HepG2 (cell line): ENCODE measurements around the gene FAM43B. TPM values are rescaled to one million over a fixed set of nuclear protein-coding genes. Genes with fewer than 3 reads are reported as not detected.
A peak's percentile ranks its signal among the peaks of the same experiment; 100 is the strongest.

ENCODE experiments used
- ATAC-seq: fragments of 200-7000 bp; cut with Tn5 transposase; 3 replicates; pipeline ENCODE4 v1.9.1; 2020; ENCODE audit warnings: mild to moderate bottlenecking, moderate library complexity
- BruUV-seq: library from RNA; stranded (reverse); fragments of 400-500 nt; replicated peaks from 2 replicates; lab custom pipeline; 2021; lab: Mats Ljungman, UMichigan
- CTCF ChIA-PET: fragments of 300-600 bp; formaldehyde crosslinking; extraction: SDS; loops from one replicate; lab custom pipeline; 2021; ENCODE audit warnings: low total read pairs, inconsistent platforms, low intra/inter-chr PET ratio; lab: Yijun Ruan, JAX
- POLR2A ChIA-PET: fragments of 350-600 bp; sonication (Branson Sonifier 250); formaldehyde crosslinking; loops from one replicate; lab custom pipeline; 2020; ENCODE audit warnings: antibody characterized with exemption, inconsistent platforms; lab: Yijun Ruan, JAX
- DNase-seq: peaks from one replicate; pipeline ENCODE4 v3.0.0-alpha.2; 2015; ENCODE audit warnings: low spot score
- FAIRE-seq: peaks from 3 replicates; lab custom pipeline; 2011; peaks lifted over from hg19 to GRCh38; lab: Jason Lieb, UNC
- H2AFZ ChIP-seq: one replicate; pipeline ENCODE4 v1.6.1; 2011; ENCODE audit warnings: low read length, inconsistent platforms
- H3K27ac ChIP-seq: fragments of 300-600 bp; 3 replicates; pipeline ENCODE4 v1.8.0; 2011; ENCODE audit warnings: mixed run types, mild to moderate bottlenecking, mixed read lengths, low read length, inconsistent platforms; ENCODE audit not compliant: insufficient read depth; ENCODE audit errors: extremely low read length
- H3K27me3 ChIP-seq, 2 experiments: fragments of 200-600 bp in 1 of 2; 2 replicates in 1 of 2; 3 replicates in 1 of 2; pipeline versions ENCODE4 v1.6.0 to v1.8.0; 2011; ENCODE audit warnings: low read length in 2 of 2, mild to moderate bottlenecking in 2 of 2, moderate library complexity in 2 of 2, inconsistent platforms in 1 of 2; ENCODE audit not compliant: insufficient read depth in 2 of 2, control insufficient read depth in 1 of 2
- H3K36me3 ChIP-seq, 2 experiments: fragments of 200-600 bp in 1 of 2; replicated peaks in 1 of 2; 2 replicates in 1 of 2; 3 replicates in 1 of 2; pipeline versions ENCODE4 v1.5.1 to v1.8.0; 2011; ENCODE audit warnings: low read length in 2 of 2, inconsistent platforms in 1 of 2; ENCODE audit not compliant: insufficient read depth in 2 of 2, control insufficient read depth in 1 of 2
- H3K4me1 ChIP-seq: 2 replicates; pipeline ENCODE4 v1.5.1; 2012; ENCODE audit warnings: low read length, inconsistent platforms; ENCODE audit not compliant: insufficient read depth
- H3K4me2 ChIP-seq: 2 replicates; pipeline ENCODE4 v1.6.0; 2011; ENCODE audit warnings: low read depth, low read length, inconsistent platforms
- H3K4me3 ChIP-seq, 3 experiments: fragments of 200-600 bp in 1 of 3; sonication (generic), shearing (Covaris generic) in 1 of 3; replicated peaks in 1 of 3; 2 replicates each; pipeline ENCODE4 v1.5.1; 2011 to 2016; ENCODE audit warnings: low read length in 3 of 3, inconsistent platforms in 2 of 3, low read depth in 2 of 3, mild to moderate bottlenecking in 2 of 3, control low read depth in 1 of 3, mixed read lengths in 1 of 3; ENCODE audit not compliant: insufficient read depth in 1 of 3
- H3K79me2 ChIP-seq: one replicate; pipeline ENCODE4 v1.6.1; 2011; ENCODE audit warnings: low read length, inconsistent platforms; ENCODE audit not compliant: insufficient read depth
- H3K9ac ChIP-seq: 2 replicates; pipeline ENCODE4 v1.6.0; 2011; ENCODE audit warnings: mild to moderate bottlenecking, low read depth, low read length, inconsistent platforms; ENCODE audit not compliant: insufficient read depth
- H3K9me3 ChIP-seq: 2 replicates; pipeline ENCODE4 v1.5.1; 2012; ENCODE audit warnings: mild to moderate bottlenecking, low read length
- H4K20me1 ChIP-seq: 2 replicates; pipeline ENCODE4 v1.6.0; 2011; ENCODE audit warnings: inconsistent platforms, mild to moderate bottlenecking, low read length, moderate library complexity; ENCODE audit not compliant: insufficient read depth
- BRCA1 ChIP-seq: sonication (generic); formaldehyde crosslinking; IDR thresholded peaks from 2 replicates; pipeline ENCODE4 v1.4.0; 2020; ENCODE audit warnings: missing genetic modification reagents
- E2F2 ChIP-seq: sonication (generic); formaldehyde crosslinking; IDR thresholded peaks from 2 replicates; pipeline ENCODE4 v1.4.0; 2020; ENCODE audit warnings: missing genetic modification reagents, borderline replicate concordance
- EHMT2 ChIP-seq: fragments of 200-600 bp; sonication (generic); IDR thresholded peaks from 2 replicates; pipeline ENCODE4 v1.7.0; 2017; ENCODE audit warnings: antibody characterized with exemption, low read depth, low read length, borderline replicate concordance
- GLI4 ChIP-seq: sonication (generic); formaldehyde crosslinking; IDR thresholded peaks from 2 replicates; pipeline ENCODE4 v1.5.1; 2020; ENCODE audit warnings: missing genetic modification reagents, mild to moderate bottlenecking, moderate library complexity, borderline replicate concordance
- HHEX ChIP-seq: IDR thresholded peaks from 2 replicates; pipeline ENCODE4 v1.6.1; 2016; ENCODE audit warnings: control low read depth
- KMT2A ChIP-seq: sonication (generic); formaldehyde crosslinking; IDR thresholded peaks from 2 replicates; pipeline ENCODE4 v1.4.0; 2020; ENCODE audit warnings: missing genetic modification reagents
- MYNN ChIP-seq: sonication (generic); formaldehyde crosslinking; IDR thresholded peaks from 2 replicates; pipeline ENCODE4 v1.4.0; 2020; ENCODE audit warnings: mild to moderate bottlenecking, low read depth, missing genetic modification reagents
- NCOR1 ChIP-seq: fragments of 200-600 bp; sonication (generic); IDR thresholded peaks from 2 replicates; pipeline ENCODE4 v1.7.0; 2017; ENCODE audit warnings: antibody characterized with exemption, low read length, borderline replicate concordance
- RFX1 ChIP-seq: fragments of 450-650 bp; IDR thresholded peaks from 2 replicates; pipeline ENCODE4 v1.6.1; 2017
- SIX1 ChIP-seq: sonication (generic); formaldehyde crosslinking; IDR thresholded peaks from 2 replicates; pipeline ENCODE4 v1.4.0; 2020; ENCODE audit warnings: missing genetic modification reagents, borderline replicate concordance
- STAG1 ChIP-seq: sonication (generic); formaldehyde crosslinking; IDR thresholded peaks from 2 replicates; pipeline ENCODE4 v1.4.0; 2020; ENCODE audit warnings: missing genetic modification reagents
- THYN1 ChIP-seq: sonication (generic); formaldehyde crosslinking; IDR thresholded peaks from 2 replicates; pipeline ENCODE4 v1.8.1; 2023; ENCODE audit warnings: low read depth, mild to moderate bottlenecking, moderate library complexity, missing genetic modification reagents, borderline replicate concordance
- ZKSCAN1 ChIP-seq: fragments of 150-350 bp; IDR thresholded peaks from 2 replicates; pipeline ENCODE4 v1.6.1; 2014; ENCODE audit warnings: low read length
- ZNF143 ChIP-seq: sonication (generic); formaldehyde crosslinking; IDR thresholded peaks from 2 replicates; pipeline ENCODE4 v1.4.0; 2020; ENCODE audit warnings: missing genetic modification reagents
- ZNF704 ChIP-seq: sonication (generic); formaldehyde crosslinking; IDR thresholded peaks from 2 replicates; pipeline ENCODE4 v1.8.1; 2023; ENCODE audit warnings: mild to moderate bottlenecking, inconsistent platforms, moderate library complexity, missing genetic modification reagents, borderline replicate concordance
- ZNF75D ChIP-seq: sonication (generic); formaldehyde crosslinking; IDR thresholded peaks from 2 replicates; pipeline ENCODE4 v1.8.1; 2023; ENCODE audit warnings: missing genetic modification reagents, mild to moderate bottlenecking, borderline replicate concordance
- ZSCAN20 ChIP-seq: sonication (generic); formaldehyde crosslinking; IDR thresholded peaks from 2 replicates; pipeline ENCODE4 v1.4.0; 2020; ENCODE audit warnings: missing genetic modification reagents, mild to moderate bottlenecking, borderline replicate concordance
- WGBS: methylation state at CpG from one replicate; pipeline ENCODE4 v1.1.6; 2017; ENCODE audit warnings: low lambda C conversion rate; 5-methylcytosine and 5-hydroxymethylcytosine counted together
- in situ Hi-C: cut with HindIII; loops from 2 replicates; pipeline ENCODE4 v1.10.0; 2017; ENCODE audit warnings: low pct_unique_long_range_greater_than_20kb; ENCODE audit not compliant: extremely low pct_ligation_motif_present
- intact Hi-C: fragments of 100-400 bp; cut with micrococcal nuclease; formaldehyde crosslinking; loops from one replicate; pipeline ENCODE4 v1.10.0; 2022; ENCODE audit not compliant: unreplicated experiment
- polyA plus RNA-seq, 8 experiments: library from polyadenylated mRNA; depleted of rRNA in 3 of 8; stranded (reverse) in 7 of 8; unstranded in 1 of 8; fragments of >200 nt; fragmentation: Illumina TruSeq in 4 of 8; extraction: Trizol in 4 of 8; gene quantifications; 2 replicates each; pipeline versions ENCODE4 v1.2.1 to v1.2.3, GENCODE V29; 2011 to 2016; ENCODE audit warnings: low read depth in 4 of 8, missing spikeins in 1 of 8, mixed read lengths in 1 of 8; ENCODE audit not compliant: insufficient read depth in 1 of 8
- total RNA-seq, 5 experiments: library from RNA; depleted of rRNA; stranded (reverse); fragments of >200 nt; fragmentation: Illumina TruSeq; extraction: Trizol; gene quantifications; 2 replicates each; pipeline ENCODE4 v1.2.3, GENCODE V29; 2016; ENCODE audit warnings: low read depth in 1 of 5
- TF ChIP-seq, protein P1 (sequence below): sonication (generic); formaldehyde crosslinking; IDR thresholded peaks from 2 replicates; pipeline ENCODE4 v1.8.1; 2023; ENCODE audit warnings: mild to moderate bottlenecking, missing genetic modification reagents

FAM43B gene
- total and polyA plus RNA-seq, 2 of the 13 experiments (the other 11 are each of a cell fraction or from before 2014, with no cell fraction given): 0.63 to 3.7 TPM

GRCh38 chr1:20530901-20531300 lies 21.5 kb upstream of the FAM43B start:
- FAIRE-seq: no peak
- Histone ChIP-seq H3K27me3 (peaks cover 3 to 41% of the 10 kb centered on the region in 2 experiments; a peak in 4 of 5 replicates), H3K9ac (no peak overlapping the region), H3K27ac (no peak overlapping the region), H3K79me2 (no peaks in the 10 kb centered on the region), H3K9me3 (no peaks in the 10 kb centered on the region), H3K36me3 (no peaks in the 10 kb centered on the region), H3K4me2 (no peak overlapping the region), H3K4me3 (no peak overlapping the region), H3K4me1 (peaks cover 7% of the 10 kb centered on the region), H4K20me1 (no peaks in the 10 kb centered on the region), H2AFZ (no peak overlapping the region)
- ChIA-PET CTCF (no interaction called here), POLR2A (no interaction called here)
- intact Hi-C loops (no loop called here), in situ Hi-C loops (loop anchor here (5.0 kb wide), 1 partner anchor 106 kb away; no protein-coding TSS in a partner anchor)
- DNase-seq: no peak
- no TSS peak for BruUV-seq
- WGBS: 10% methylated on average over 6 of the region's 6 CpGs
- no peak for ATAC-seq
- TF ChIP-seq NCOR1: no peak
- TF ChIP-seq HHEX (CRISPR knock-in tag): no peak
- no peak for TF ChIP-seq EHMT2
- peak; percentile 34; the same call in 1 of the 2 replicates for TF ChIP-seq RFX1
- no peak for TF ChIP-seq MYNN

GRCh38 chr1:20533635-20534034 lies 18.7 kb upstream of the FAM43B start:
- in situ Hi-C loops (loop anchor here (5.0 kb wide), 1 partner anchor 104 kb away; no protein-coding TSS in a partner anchor), intact Hi-C loops (no loop called here)
- ATAC-seq: no peak
- Histone ChIP-seq H3K4me3 (no peak overlapping the region), H2AFZ (no peak overlapping the region), H3K9ac (no peak overlapping the region), H3K36me3 (no peaks in the 10 kb centered on the region), H3K4me2 (no peak overlapping the region), H3K79me2 (no peaks in the 10 kb centered on the region), H4K20me1 (no peaks in the 10 kb centered on the region), H3K4me1 (peaks cover 9% of the 10 kb centered on the region), H3K27me3 (peaks cover 3 to 45% of the 10 kb centered on the region in 2 experiments; a peak in 4 of 5 replicates), H3K27ac (no peak overlapping the region), H3K9me3 (no peaks in the 10 kb centered on the region)
- no peak for DNase-seq
- BruUV-seq: no TSS peak
- CTCF ChIA-PET: no interaction called here
- no peak for FAIRE-seq
- POLR2A ChIA-PET: no interaction called here
- WGBS: 33% methylated on average over 4 of the region's 4 CpGs
- no peak for TF ChIP-seq ZNF704 (CRISPR knock-in tag)
- no peak for TF ChIP-seq E2F2 (CRISPR knock-in tag)
- TF ChIP-seq ZNF75D (CRISPR knock-in tag): no peak
- no peak for TF ChIP-seq KMT2A (CRISPR knock-in tag)
- TF ChIP-seq BRCA1 (CRISPR knock-in tag): no peak
- no peak for TF ChIP-seq ZKSCAN1
- TF ChIP-seq GLI4 (CRISPR knock-in tag): no peak
- TF ChIP-seq ZSCAN20 (CRISPR knock-in tag): no peak
- no peak for TF ChIP-seq SIX1 (CRISPR knock-in tag)
- no peak for TF ChIP-seq THYN1 (CRISPR knock-in tag)
- TF ChIP-seq STAG1 (CRISPR knock-in tag): no peak
- TF ChIP-seq, protein P1, sequence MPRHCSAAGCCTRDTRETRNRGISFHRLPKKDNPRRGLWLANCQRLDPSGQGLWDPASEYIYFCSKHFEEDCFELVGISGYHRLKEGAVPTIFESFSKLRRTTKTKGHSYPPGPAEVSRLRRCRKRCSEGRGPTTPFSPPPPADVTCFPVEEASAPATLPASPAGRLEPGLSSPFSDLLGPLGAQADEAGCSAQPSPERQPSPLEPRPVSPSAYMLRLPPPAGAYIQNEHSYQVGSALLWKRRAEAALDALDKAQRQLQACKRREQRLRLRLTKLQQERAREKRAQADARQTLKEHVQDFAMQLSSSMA (CRISPR knock-in tag): no peak
- TF ChIP-seq ZNF143 (CRISPR knock-in tag): no peak
